Stimulated activated CD8-positive, alpha-beta memory T cell treated with anti-CD3 and anti-CD28 coated beads, Interleukin-4, amount 100 ng/mL, for 24 hours (primary cell): ENCODE data around the gene TMEM63A.
"Not testable (repeated sequence)": the region's sequence is repeated elsewhere in the genome, so short reads cannot be mapped to it uniquely, and the experiment has no call there.

Experiments
- DNase-seq: peaks from one replicate; pipeline ENCODE4 v3.0.0-alpha.2; 2020; ENCODE audit warnings: low read depth

The TMEM63A gene

DNA sequence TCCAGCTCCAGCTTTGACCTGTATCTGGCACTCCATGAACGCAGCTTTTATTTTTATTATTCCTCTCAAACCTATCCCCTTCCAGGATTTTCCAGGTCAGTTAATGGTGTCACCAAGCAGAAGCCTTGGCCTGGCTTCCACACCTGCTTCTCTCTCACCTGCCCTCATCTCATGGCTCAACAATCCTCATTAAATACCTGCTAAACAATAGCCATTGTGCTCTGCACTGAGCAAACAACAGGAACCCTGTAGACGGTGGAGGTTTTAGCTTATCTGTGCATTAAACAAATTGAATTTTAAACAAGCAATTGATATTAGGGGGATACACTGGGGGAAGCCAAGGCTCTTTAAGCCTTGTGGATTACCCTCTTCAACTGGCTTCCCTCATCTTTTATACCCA is 26.6 kb upstream of the TMEM63A start:
- DNase-seq, result no peak

DNA sequence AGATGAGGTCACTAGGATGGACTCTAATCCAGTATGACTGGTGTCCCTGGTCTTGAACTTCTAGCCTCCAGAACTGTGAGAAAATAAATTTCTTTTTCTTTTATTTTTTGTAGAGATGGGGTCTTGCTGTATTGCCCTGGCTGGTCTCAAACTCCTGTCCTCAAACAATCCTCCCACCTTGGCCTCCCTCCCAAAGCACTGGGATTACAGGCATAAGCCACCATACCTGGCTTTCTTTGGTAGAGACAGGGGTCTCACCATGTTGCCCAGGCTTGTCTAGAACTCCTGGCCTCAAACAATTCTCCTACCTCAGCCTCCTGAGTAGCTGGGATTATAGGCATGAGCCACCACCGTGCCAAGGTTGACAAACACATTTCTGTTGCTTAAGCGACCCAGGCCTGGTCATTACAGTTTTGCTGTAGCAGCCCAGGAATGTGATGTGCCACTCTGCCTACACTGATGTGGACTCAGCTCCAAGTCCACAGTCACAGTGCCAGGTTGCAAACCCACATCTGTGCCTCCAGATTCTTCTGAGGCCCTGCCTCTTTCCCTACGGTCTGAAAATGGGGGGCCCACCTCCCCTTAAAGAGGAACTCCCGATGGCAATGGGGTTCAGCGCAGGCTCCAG is 25.9 kb upstream of the TMEM63A start:
- no peak for DNase-seq

DNA sequence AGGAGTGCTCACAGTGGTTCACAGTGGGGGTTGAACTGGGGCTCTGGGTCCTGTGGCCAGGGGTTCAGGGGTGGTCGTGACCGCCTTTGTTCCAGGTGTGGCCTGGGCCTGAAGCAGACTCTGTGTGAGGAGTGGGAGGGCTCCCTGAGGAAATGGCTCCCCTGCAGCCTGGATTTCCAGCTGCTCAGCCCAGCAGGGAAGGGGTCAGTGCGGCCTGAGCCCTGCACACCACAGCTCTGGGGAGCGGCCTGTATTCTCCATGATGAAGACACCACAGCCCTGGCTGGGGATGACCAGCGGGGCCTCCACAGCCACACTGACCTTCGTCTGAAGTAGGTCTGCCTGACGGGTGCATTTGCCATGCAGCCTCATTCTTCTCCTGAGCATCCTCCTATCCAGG is 25.2 kb upstream of the TMEM63A start:
- no peak for DNase-seq

DNA sequence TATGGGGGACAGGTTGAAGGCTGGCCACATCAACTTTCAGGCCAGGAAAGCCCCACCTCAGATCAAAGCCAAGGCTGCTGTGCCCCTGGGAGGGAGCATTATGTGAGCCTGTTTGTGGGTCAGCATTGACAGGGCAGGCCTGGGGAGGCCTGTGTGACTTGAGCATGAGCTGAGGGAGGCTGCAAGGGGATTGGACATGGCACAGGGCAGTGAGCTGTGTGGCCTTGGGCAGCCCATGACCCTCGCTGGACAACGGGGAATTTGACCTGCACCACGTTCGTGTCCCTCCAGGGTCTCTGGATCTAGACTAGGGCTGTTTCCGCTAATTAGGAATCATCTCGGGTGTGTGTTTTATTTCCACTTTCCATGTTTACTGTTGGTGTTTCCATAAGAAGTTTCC is 24.3 kb upstream of the TMEM63A start:
- DNase-seq, result no peak

DNA sequence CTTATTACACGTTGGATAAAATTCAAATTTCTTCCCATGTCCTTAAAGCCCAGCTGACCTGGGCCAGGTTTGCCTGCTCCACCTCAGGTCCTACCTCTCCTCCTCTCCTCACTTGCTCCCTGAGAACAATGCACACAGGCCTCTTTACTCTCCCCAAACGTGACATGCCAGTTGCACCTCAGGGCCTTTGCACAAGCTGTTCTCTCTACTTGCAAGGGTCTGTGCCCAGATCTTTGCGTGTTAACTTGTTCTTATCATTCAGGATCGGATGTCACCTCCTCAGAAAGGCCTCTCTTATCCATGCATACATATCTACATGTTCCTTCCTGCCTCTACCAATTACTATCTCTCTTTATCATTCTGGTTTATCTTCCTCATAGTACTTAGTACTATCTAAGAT is 21.4 kb upstream of the TMEM63A start:
- DNase-seq, result no peak

DNA sequence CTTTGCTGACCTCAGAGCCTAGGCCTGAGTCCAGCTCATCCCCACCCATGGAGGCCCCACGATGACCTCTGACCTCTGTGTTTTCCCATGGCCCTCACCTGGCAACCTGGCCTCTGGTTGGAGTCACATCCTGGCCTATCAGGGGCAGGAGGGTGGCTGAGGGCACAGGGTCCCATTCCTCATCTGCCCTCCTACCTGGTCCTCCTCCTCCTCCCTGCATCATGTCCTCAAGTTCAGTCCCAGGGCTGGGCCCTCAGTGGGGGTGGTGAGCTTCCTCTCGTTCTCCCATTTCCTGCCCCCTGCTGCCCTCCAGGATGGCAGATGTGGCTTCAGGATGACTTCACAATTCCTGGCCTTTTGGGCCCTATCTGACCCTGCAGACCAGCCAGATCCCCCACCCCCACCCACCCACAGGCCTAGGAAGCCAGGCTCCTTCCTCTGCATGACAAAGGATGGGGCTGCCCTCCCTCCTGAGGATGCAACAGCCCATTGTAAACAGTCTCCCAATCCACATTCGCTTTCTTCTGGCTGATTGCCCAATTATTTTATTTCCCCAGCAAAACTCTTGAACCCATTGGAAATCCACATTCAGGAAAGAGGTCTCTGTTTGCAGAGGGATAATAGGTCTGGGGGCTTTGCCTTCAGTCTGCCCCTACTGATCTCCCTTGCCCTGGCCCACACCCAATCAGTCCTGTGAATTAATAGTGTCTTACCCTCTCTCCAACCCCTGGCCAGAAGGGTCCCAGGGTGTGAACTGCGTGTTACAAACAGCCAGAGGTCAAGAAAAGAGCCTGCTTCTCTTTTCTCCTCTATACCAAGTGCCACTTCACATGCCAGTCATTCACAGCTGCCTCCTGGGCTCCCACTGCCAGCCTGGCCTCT is 17.1 kb upstream of the TMEM63A start:
- no peak for DNase-seq

DNA sequence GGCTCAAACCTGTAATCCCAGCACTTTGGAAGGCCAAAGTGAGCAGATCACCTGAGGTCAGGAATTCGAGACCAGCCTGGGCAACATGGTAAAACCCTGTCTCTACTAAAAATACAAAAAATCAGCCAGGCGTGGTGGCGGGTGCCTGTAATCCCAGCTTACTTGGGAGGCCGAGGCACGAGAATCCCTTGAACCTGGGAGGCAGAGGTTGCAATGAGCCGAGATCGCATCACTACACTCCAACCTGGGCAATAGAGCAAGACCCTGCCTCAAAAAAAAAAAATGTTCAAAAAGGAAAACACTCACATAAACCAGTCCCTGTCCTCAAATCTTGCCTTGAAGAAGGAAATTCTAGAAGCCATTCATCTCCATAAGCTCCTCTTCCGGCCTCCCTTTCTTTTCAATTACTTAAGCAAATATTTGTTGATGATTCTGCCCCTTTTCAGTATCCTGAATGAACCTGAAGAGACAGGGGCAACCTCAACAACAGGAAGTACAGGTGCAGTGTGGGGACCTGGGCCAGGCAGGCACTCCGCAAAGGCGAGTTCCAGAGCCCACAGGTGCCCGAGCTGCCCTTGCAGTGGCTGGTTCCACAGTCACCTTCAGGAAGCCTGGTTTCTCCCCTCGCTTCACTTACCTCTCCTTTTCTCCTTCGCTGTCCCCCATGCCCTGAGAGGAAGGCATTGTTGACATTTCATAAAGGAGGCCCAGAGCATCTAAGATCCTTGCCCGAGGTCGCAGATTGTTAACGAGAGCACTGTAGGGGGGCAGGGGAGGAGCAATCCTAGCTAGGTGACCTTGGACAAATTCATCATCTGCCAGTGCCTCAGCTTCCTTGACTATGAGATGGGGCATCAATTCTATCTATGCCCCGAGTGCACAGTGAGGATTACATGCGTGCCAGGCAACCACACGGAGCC is 15.7 kb upstream of the TMEM63A start:
- no peak for DNase-seq

DNA sequence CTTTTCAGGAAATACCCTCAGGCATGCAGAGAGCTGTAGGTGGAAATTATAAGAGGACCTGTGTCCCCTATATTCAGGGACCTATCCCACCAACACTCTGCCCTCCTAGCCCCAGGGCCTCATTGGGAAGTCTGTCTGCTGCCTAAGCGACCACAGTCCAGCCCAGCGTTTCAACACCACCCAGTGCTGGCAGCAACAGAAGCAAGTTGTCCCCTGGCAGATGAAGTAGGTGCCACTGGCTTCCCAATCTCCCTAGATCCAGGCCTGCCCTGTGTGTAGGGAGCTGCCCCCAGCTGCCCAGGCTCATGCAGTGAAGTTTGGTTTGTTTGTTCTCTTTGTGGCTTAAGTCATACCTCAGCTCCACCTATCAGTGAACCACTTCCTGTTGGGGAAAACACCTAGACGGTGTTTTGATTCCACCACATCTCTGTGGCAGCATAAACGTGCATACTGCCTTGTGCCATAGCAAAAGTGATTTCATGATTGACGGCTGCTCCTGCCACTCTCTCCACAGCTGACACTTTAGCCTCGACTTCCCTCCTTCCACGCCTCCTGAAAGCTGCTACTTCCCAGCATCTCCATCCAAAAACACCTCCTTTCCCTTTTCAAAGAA is 14.9 kb upstream of the TMEM63A start:
- DNase-seq, result peak; percentile 38

DNA sequence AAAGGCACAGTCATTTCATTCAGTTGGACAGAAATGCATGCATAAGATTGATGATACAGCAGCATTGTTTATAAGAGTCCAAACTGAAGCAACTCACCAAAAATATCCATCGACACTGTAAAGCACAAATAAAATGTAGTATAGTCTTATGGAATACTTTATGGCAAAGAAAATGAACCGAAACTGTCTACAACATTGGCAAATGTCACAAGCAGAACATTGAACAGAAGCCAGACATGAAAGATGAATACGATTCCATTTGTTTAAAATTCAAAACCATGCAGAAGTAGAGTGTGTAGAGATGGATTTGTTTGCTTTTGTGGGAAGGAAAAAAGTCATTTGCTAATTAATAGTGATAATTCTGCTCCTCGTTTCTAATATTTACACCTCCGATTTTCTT is 14.3 kb upstream of the TMEM63A start:
- no peak for DNase-seq

DNA sequence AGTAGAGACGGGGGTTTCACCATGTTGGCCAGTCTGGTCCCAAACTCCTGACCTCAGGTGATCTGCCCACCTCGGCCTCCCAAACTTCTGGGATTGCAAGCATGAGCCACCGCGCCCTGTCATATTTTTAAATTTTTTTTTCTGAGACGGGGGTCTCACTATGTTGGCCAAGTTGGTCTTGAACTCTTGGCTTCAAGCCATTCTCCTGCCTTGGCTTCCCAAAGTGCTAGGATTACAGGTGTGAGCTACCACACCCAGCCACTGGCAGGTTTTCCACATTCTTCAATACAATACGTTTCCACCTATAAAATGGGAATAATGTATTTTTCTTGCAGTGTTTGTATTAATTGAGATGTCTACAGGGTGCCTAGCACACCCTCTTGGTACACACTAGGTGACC is 10.1 kb upstream of the TMEM63A start:
- DNase-seq, result no peak

DNA sequence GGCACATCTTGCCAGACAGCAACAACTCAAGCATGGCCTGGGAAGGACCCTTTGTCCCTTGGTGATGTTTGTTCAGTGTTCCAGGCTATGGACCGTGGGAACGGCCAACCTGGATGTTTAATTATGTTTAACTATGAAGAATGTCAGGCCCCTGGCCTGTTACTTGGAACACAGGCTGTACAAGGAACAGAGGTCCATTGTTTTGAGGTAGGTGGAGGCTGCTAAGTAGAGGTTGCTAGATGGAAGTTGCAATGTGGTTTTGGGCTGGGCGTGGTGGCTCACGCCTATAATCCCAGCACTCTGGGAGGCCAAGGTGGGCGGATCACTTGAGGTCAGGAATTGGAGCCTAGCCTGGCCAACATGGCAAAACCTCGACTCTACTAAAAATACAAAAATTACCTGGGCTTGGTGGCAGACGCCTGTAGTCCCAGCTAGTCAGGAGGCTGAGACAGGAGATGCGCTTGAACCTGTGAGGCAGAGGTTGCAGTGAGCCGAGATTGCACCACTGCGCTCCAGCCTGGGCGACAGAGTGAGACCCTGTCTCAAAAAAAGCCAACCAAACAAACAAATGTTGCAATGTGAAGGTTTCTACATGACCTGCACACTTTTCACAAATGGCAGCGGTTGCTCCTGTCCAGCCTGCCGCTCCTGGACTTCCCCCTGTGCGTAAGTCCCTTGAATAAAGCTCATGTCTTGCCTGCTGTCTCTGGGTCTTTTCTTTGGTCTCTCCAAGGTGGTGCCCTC is 9.2 kb upstream of the TMEM63A start:
- no peak for DNase-seq

DNA sequence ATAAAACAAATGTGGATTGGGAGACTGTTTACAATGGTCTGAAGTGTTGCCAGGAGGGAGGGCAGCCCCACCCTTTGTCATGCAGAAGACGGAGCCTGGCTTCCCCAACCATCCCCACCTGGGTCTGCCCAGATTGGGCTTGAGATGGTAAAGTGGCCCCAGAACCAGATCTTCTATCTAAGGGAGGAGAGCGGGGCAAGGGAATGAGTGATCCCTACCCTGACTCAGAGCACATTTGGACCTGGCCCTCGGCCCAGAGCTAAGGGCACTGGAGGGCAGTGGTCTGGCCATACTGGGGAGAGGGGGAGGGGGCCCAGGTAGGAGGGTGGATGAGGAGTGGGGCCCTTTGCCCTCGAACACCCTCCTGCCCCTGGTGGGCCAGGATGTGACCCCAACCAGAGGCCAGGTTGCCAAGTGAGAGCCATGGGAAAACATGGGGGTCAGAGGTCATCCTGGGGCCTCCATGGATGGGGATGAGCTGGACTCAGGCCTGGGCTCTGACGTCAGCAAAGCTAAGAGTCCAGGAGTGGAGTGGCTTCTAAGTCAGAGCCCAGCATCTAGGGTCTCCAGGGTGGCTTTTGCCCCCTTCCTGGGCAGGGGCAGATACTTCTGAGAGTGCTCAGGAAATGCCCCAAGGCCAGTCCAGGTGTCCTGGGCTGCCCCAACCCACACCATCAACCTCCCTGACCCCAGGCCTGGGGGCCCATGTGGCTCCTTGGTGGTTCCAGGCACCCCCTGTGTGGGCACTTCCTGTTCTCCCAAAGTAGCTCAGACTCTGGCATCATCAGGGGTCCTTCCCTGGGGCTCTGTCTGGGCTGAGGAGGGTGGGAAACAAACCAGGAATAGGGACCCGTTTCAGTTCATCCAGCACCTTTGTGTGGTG is 8.4 kb upstream of the TMEM63A start:
- no peak for DNase-seq

DNA sequence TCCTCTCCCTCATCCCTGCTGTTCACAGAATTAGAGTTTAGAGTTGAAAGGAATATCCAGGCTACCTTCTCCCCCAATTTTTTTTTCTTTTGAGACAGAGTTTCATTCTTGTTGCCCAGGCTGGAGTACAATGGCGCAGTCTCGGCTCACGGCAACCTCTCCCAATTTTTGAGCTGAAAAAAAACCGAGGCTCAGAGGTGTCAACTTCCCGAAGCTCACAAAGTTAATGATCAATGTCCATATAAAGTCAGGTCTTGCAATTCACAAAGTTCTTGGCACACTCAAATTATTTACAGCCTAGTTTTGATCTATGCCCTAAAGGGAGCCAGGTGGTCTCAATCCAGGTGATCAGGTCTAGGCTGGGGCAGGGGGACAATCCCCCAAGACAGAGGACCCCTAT is 7.6 kb upstream of the TMEM63A start:
- no peak for DNase-seq

DNA sequence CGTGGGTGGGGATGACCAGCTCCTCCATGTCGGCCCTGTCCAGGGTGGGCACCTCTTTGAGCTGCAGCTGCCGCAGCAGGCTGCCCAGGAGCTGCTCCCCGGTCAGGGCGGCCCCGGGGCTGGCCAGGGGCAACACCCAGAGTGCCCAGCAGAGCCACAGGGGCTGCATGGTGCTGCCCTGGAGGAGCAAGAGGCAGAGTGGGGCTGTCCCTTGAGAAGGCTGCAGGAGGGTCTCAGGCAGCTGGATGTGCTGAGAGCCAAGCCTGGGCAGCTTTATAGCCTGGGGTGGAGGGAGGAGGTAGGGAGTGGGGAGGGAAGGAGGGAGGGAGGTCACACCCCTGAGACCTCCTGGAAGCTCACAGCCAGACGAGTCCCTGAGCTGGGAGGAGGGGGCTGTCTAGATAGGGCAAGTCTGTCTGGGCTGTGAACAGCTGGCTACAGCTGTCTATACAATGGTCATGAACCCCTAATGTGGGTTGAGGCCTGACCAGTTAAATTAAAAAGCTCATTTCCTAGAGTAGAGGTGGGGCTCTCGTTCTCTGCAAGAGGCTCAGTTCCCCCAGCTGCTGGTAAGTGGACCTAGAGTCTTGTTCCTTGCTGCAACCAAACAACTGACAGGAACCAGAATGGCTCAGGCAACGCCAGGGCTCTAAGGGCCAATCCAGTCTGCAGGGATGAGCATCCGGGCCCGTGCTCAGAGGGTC is 6.9 kb upstream of the TMEM63A start, which contains the start of gene LEFTY1:
TSS of gene LEFTY1 (minus strand) at position 249 of the 704 bp plus-strand sequence. CDS start at position 169, 80 bp downstream.
- DNase-seq, result no peak

DNA sequence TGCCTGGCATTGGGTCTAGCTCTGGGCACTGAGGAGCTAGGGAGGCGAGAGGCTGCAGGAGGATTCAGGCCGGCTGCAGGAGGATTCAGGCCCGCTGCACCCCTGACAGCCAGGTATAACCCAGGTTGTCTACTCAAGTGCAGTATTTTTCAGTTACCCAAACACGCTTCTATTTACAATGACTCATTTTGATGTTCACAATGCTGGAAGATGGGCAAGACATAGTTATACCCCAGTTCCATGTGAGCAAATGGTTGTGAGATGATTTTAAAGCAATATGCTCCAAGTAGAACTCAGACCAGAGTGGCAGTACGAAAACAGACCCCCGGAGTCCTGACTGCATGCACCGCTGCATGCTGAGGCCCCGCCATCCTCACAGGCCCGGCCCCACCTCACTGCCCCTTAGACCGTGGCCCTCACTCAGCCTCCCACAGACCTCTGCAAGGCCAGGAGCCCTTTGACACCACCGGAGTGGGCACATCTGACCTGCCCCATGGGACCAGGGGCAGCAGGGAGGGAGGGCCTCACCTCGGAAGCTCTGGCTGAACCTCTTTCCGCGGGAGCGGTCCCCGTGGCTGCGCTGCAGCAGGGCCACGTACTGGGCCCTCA is 6.2 kb upstream of the TMEM63A start:
- no peak for DNase-seq

DNA sequence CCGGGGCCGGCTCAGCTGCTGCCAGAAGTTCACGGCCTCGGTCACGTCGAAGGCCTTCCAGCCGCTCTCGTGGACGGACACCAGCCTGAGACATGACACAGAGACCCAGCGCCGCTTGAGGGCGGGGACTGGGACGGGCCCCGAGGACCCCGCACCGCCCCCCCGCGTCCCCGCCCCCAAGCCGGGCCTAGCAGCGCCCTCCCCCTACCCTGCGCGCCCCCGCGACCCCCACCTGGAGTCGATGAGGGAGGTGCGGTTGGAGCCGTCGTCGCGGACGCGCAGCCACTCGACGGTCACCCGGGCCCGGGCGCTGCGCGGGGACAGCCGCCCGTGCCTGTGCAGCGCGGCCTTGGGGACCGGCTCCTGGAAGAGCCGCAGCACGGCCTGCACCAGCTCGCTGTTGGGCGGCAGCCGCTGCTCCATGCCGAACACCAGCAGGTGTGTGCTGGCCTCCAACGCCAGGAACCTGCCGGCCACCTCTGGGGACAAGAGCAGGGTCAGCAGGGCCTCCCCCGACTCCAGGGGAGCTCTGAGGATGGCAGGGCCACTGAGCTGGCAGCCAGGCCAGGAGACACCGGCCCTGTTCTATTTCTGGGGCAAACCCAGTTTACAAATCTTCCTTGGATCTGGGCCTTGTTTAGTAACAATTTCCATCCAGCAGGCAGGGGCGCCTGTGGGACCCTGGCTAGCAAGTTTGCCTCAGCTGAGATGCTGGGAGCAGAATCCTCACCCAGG is 5.5 kb upstream of the TMEM63A start:
- DNase-seq, result not testable (repeated sequence)

DNA sequence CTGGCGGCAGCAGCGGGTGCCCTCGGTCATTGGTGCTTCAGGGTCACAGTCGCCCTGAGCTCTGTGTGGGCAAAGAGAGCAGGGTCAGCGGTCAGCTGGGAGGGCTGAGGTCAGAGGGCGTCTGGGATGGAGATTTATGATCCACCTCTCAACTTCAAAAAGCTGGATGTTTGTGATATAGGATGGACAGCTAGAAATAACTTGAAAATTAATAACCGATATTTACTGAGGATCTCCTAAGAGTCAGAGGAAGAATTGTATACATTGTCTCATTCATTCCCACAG is 4.8 kb upstream of the TMEM63A start:
- DNase-seq, result no peak

DNA sequence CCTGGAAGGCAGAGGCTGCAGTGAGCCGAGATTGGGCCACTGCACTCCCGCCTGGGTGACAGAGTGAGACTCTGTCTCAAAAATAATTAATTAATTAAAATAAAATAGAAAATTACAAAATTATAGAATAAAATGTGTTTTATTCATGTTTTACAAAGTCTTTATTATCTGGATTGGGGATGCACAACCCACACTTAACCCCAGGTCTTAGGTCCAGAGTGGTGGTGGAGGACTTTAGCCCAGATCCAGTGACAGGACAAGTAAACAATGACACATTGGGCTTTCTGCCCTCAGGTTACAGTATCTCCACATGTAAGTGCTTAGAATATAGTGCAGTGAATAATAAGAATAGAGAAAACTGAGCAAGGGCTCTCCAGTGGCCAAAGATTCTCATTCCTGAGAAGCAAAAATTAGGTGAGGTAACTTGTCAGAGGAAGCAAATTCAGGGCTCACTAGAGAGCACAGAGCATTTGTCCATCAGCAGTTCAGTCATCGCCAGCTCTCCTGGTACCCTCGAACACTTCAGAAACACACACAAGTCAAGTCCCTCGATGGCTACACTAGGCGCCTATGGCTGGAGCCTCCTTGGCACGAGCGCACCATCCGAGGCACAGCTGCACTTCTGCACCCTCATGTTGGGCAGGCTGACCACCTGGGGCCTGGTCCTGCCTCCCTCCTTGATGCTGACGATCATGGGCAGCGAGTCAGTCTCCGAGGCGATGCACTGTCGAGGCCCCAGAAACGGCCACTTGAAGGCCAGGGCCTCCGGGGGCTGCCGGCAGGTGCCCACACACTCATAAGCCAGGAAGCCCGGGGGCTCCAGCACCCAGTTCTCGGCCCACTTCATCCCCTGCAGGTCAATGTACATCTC is 4.2 kb upstream of the TMEM63A start:
- DNase-seq, result no peak
